ENCODE measurements around the gene TGFB2.
A peak's percentile ranks its signal among the peaks of the same experiment; 100 is the strongest.

The TGFB2 gene

GRCh38 chr1:218336328-218336727, 8.8 kb upstream of the TGFB2 start:
- DNase-seq = no peak

GRCh38 chr1:218339267-218339831, 5.8 kb upstream of the TGFB2 start:
- no peak for DNase-seq

GRCh38 chr1:218341325-218341724, 3.8 kb upstream of the TGFB2 start:
- no peak for DNase-seq

- DNase-seq = no peak
These were observed 3.0 kb upstream of the TGFB2 start for GRCh38 chr1:218342091-218342490.

GRCh38 chr1:218345673-218346390, 696 bp downstream of the TGFB2 start:
- peak; percentile 84 for DNase-seq

GRCh38 chr1:218346391-218347204, 1.5 kb downstream of the TGFB2 start:
- DNase-seq = peak; percentile 81

- DNase-seq = peak; percentile 80
These were observed 2.2 kb downstream of the TGFB2 start for GRCh38 chr1:218347336-218347722.

- peak; percentile 81 for DNase-seq
These were observed 2.8 kb downstream of the TGFB2 start for GRCh38 chr1:218347723-218348627.

GRCh38 chr1:218348628-218349071, 3.5 kb downstream of the TGFB2 start:
- DNase-seq = no peak

- DNase-seq = no peak
These were observed 4.4 kb downstream of the TGFB2 start for GRCh38 chr1:218349348-218350034.

GRCh38 chr1:218350035-218350525, 4.9 kb downstream of the TGFB2 start:
- no peak for DNase-seq

GRCh38 chr1:218350801-218351266, 5.7 kb downstream of the TGFB2 start:
- DNase-seq = no peak

GRCh38 chr1:218351391-218352074, 6.4 kb downstream of the TGFB2 start:
- DNase-seq = no peak

- DNase-seq = no peak
These were observed 6.9 kb downstream of the TGFB2 start for GRCh38 chr1:218352075-218352438.

GRCh38 chr1:218353656-218354055, 8.5 kb downstream of the TGFB2 start:
- no peak for DNase-seq

- no peak for DNase-seq
These were observed 10.1 kb downstream of the TGFB2 start for GRCh38 chr1:218355278-218355677.

- DNase-seq = no peak
These were observed 12.2 kb downstream of the TGFB2 start for GRCh38 chr1:218357211-218357892.

- DNase-seq = no peak
These were observed 12.7 kb downstream of the TGFB2 start for GRCh38 chr1:218357893-218358232.

- no peak for DNase-seq
These were observed 16.3 kb downstream of the TGFB2 start for GRCh38 chr1:218361298-218362065.
